Measurements from ENCODE around the gene STXBP6.
"Not testable (repeated sequence)": the region's sequence is repeated elsewhere in the genome, so short reads cannot be mapped to it uniquely, and the experiment has no call there.

STXBP6 gene

GRCh38 chr14:24937300-24937699, 112.6 kb downstream of the STXBP6 start:
- TF ChIP-seq POLR2AphosphoS5 (IDR thresholded peaks at IDR 0.05; ENCODE audit: low read depth) (no peak), GABPA (IDR thresholded peaks at IDR 0.05; ENCODE audit: low read depth) (no peak), CTCF (IDR thresholded peaks at IDR 0.05; ENCODE audit: insufficient read depth, low read length) (no peak), REST (IDR thresholded peaks at IDR 0.05; ENCODE audit: insufficient replicate concordance, low read depth) (no peak), SPI1 (IDR thresholded peaks at IDR 0.05; ENCODE audit: borderline replicate concordance, low read depth) (no peak)
- H3K27ac ChIP-seq (replicated peaks): no peak overlapping the region
- H3K4me3 ChIP-seq (replicated peaks; ENCODE audit: insufficient read depth, low read length): no peak overlapping the region
- H3K27me3 ChIP-seq (ENCODE audit: insufficient read depth, poor library complexity, severe bottlenecking): no peaks in the 10 kb centered on the region
- no peak for DNase-seq (ENCODE audit: low read depth in 1 of 2, low spot score in 1 of 2)

- not testable (repeated sequence) for DNase-seq (ENCODE audit: low read depth in 1 of 2, low spot score in 1 of 2); H3K27ac ChIP-seq (replicated peaks); H3K4me3 ChIP-seq (replicated peaks; ENCODE audit: insufficient read depth, low read length); H3K27me3 ChIP-seq (ENCODE audit: insufficient read depth, poor library complexity, severe bottlenecking)
These were observed 113.2 kb downstream of the STXBP6 start for GRCh38 chr14:24936773-24937172.

- H3K27ac ChIP-seq (replicated peaks): no peak overlapping the region
- no peaks in the 10 kb centered on the region for H3K27me3 ChIP-seq (ENCODE audit: insufficient read depth, poor library complexity, severe bottlenecking)
- no peak overlapping the region for H3K4me3 ChIP-seq (replicated peaks; ENCODE audit: insufficient read depth, low read length)
- DNase-seq (ENCODE audit: low read depth in 1 of 2, low spot score in 1 of 2): no peak
- TF ChIP-seq GABPA (IDR thresholded peaks at IDR 0.05; ENCODE audit: low read depth) (no peak), CTCF (IDR thresholded peaks at IDR 0.05; ENCODE audit: insufficient read depth, low read length) (no peak), POLR2AphosphoS5 (IDR thresholded peaks at IDR 0.05; ENCODE audit: low read depth) (no peak), SPI1 (IDR thresholded peaks at IDR 0.05; ENCODE audit: borderline replicate concordance, low read depth) (no peak), REST (IDR thresholded peaks at IDR 0.05; ENCODE audit: insufficient replicate concordance, low read depth) (no peak)
These were observed 114.2 kb downstream of the STXBP6 start for GRCh38 chr14:24935796-24936195.

- Histone ChIP-seq H3K4me3 (replicated peaks; ENCODE audit: insufficient read depth, low read length) (no peak overlapping the region), H3K27ac (replicated peaks) (no peak overlapping the region), H3K27me3 (ENCODE audit: insufficient read depth, poor library complexity, severe bottlenecking) (no peaks in the 10 kb centered on the region)
- TF ChIP-seq CTCF (IDR thresholded peaks at IDR 0.05; ENCODE audit: insufficient read depth, low read length) (no peak), GABPA (IDR thresholded peaks at IDR 0.05; ENCODE audit: low read depth) (no peak), POLR2AphosphoS5 (IDR thresholded peaks at IDR 0.05; ENCODE audit: low read depth) (no peak), REST (IDR thresholded peaks at IDR 0.05; ENCODE audit: insufficient replicate concordance, low read depth) (no peak), SPI1 (IDR thresholded peaks at IDR 0.05; ENCODE audit: borderline replicate concordance, low read depth) (no peak)
- no peak for DNase-seq (ENCODE audit: low read depth in 1 of 2, low spot score in 1 of 2)
These were observed 121.5 kb downstream of the STXBP6 start for GRCh38 chr14:24928386-24928900.
